Right atrium auricular region (tissue), 2 donors: ENCODE data around the gene SLC25A11. TPM values are rescaled to one million over a fixed set of nuclear protein-coding genes. Genes with fewer than 3 reads are reported as not detected.
"Not testable (repeated sequence)": the region's sequence is repeated elsewhere in the genome, so short reads cannot be mapped to it uniquely, and the experiment has no call there.

Experiments
- DNase-seq: peaks from one replicate; pipeline ENCODE4 v3.0.0-alpha.2; 2019; ENCODE audit warnings: low spot score
- H3K27ac ChIP-seq, 2 donors: fragments of 200-600 bp; sonication (generic); 1 replicate in 1 of 2; 2 replicates in 1 of 2; pipeline ENCODE4 v1.5.1; 2016 to 2019
- H3K27me3 ChIP-seq, 2 donors: fragments of 200-600 bp; sonication (generic); one replicate each; pipeline versions ENCODE4 v1.5.1 to v1.6.0; 2017 to 2019
- H3K36me3 ChIP-seq: fragments of 200-600 bp; sonication (generic); one replicate; pipeline ENCODE4 v1.5.1; 2016
- H3K4me1 ChIP-seq, 2 donors: fragments of 200-600 bp; sonication (generic); one replicate each; pipeline versions ENCODE4 v1.5.1 to v1.6.0; 2017 to 2019
- H3K4me3 ChIP-seq, 2 donors: fragments of 200-600 bp; sonication (generic); 1 replicate in 1 of 2; 2 replicates in 1 of 2; pipeline ENCODE4 v1.5.1; 2017 to 2019; ENCODE audit warnings: mild to moderate bottlenecking in 1 of 2, moderate library complexity in 1 of 2
- H3K9me3 ChIP-seq, 2 donors: fragments of 200-600 bp; sonication (generic); one replicate each; pipeline ENCODE4 v1.5.1; 2019
- CTCF ChIP-seq, 2 donors: fragments of 200-600 bp; sonication (generic); IDR thresholded peaks; one replicate each; pipeline ENCODE4 v1.5.1; 2019; ENCODE audit warnings: antibody characterized with exemption in 2 of 2
- total RNA-seq, 2 donors: library from RNA; depleted of rRNA; stranded (reverse); fragments of >200 nt; gene quantifications; one replicate each; pipeline ENCODE4 v1.1.0, GENCODE V29; 2016

SLC25A11 gene
- total RNA-seq, 2 donors from 2014 or later: 99.5 to 188 TPM

GRCh38 chr17:4919511-4920047 is 20.3 kb downstream of the SLC25A11 start:
- H3K4me3 ChIP-seq: no peak overlapping the region
- TF ChIP-seq CTCF (IDR thresholded peaks at IDR 0.05): no peak
- no peaks in the 10 kb centered on the region for H3K27me3 ChIP-seq
- DNase-seq: no peak
- no peak overlapping the region for H3K27ac ChIP-seq
- no peaks in the 10 kb centered on the region for H3K9me3 ChIP-seq
- H3K4me1 ChIP-seq: no peaks in the 10 kb centered on the region
- H3K36me3 ChIP-seq: no peaks in the 10 kb centered on the region

- H3K9me3 ChIP-seq, H3K27ac ChIP-seq, H3K36me3 ChIP-seq, H3K27me3 ChIP-seq, H3K4me1 ChIP-seq, DNase-seq, H3K4me3 ChIP-seq: not testable (repeated sequence)
Measured at GRCh38 chr17:4914551-4914950, 25.3 kb downstream of the SLC25A11 start.

GRCh38 chr17:4913994-4914393 is 25.9 kb downstream of the SLC25A11 start:
- no peaks in the 10 kb centered on the region for H3K9me3 ChIP-seq
- no peak for TF ChIP-seq CTCF (IDR thresholded peaks at IDR 0.05)
- no peaks in the 10 kb centered on the region for H3K36me3 ChIP-seq

GRCh38 chr17:4908711-4909496 is 30.9 kb downstream of the SLC25A11 start:
- DNase-seq: peak; percentile 96
- no peaks in the 10 kb centered on the region for H3K27me3 ChIP-seq
- peak overlapping the region; percentile 20 to 48 for H3K27ac ChIP-seq
- H3K4me1 ChIP-seq: peaks cover 0 to 15% of the 10 kb centered on the region in 2 donors
- H3K9me3 ChIP-seq: no peaks in the 10 kb centered on the region
- TF ChIP-seq CTCF (IDR thresholded peaks at IDR 0.05): peak; percentile 86 to 92
- no peaks in the 10 kb centered on the region for H3K36me3 ChIP-seq
- H3K4me3 ChIP-seq: no peak overlapping the region

More at GRCh38 chr17:4913994-4914393, 25.9 kb downstream of the SLC25A11 start:
- H3K4me3 ChIP-seq: no peak overlapping the region
- no peak for DNase-seq
- peaks cover 0 to 6% of the 10 kb centered on the region in 2 donors for H3K4me1 ChIP-seq
- H3K27me3 ChIP-seq: no peaks in the 10 kb centered on the region
- no peak overlapping the region for H3K27ac ChIP-seq

- Histone ChIP-seq H3K27ac (peak overlapping the region; percentile 20 to 48), H3K9me3 (no peaks in the 10 kb centered on the region), H3K27me3 (no peaks in the 10 kb centered on the region), H3K36me3 (no peaks in the 10 kb centered on the region), H3K4me3 (no peak overlapping the region), H3K4me1 (peaks cover 0 to 20% of the 10 kb centered on the region in 2 donors)
- TF ChIP-seq CTCF (IDR thresholded peaks at IDR 0.05): no peak
- DNase-seq: no peak
Measured at GRCh38 chr17:4908301-4908700, 31.5 kb downstream of the SLC25A11 start.

GRCh38 chr17:4906642-4907041 is 33.2 kb downstream of the SLC25A11 start:
- not testable (repeated sequence) for H3K4me3 ChIP-seq, DNase-seq, H3K9me3 ChIP-seq, H3K27me3 ChIP-seq, H3K27ac ChIP-seq, H3K36me3 ChIP-seq
- H3K4me1 ChIP-seq: peaks cover 0 to 35% of the 10 kb centered on the region in 2 donors
